Nephron (organoid): Measurements from ENCODE around the gene GYS1.
"Not testable (repeated sequence)": the region's sequence is repeated elsewhere in the genome, so short reads cannot be mapped to it uniquely, and the experiment has no call there.

Source experiments
- H3K27ac Mint-ChIP-seq, 3 experiments: 2 replicates each; pipeline ENCODE4 v1.8.0; 2020; ENCODE audit warnings: mixed read lengths in 3 of 3, mild to moderate bottlenecking in 2 of 3, moderate library complexity in 1 of 3
- H3K27me3 Mint-ChIP-seq: 2 replicates; pipeline ENCODE4 v1.8.0; 2021; ENCODE audit warnings: low read depth, mild to moderate bottlenecking, moderate library complexity, mixed read lengths
- H3K36me3 Mint-ChIP-seq: 2 replicates; pipeline ENCODE4 v1.8.0; 2020; ENCODE audit warnings: low read depth, mixed read lengths
- H3K4me1 Mint-ChIP-seq: 2 replicates; pipeline ENCODE4 v1.8.0; 2020; ENCODE audit warnings: mixed read lengths
- H3K4me3 Mint-ChIP-seq, 3 experiments: 2 replicates each; pipeline ENCODE4 v1.8.0; 2020; ENCODE audit warnings: mild to moderate bottlenecking in 3 of 3, mixed read lengths in 3 of 3, moderate library complexity in 2 of 3
- H3K9me3 Mint-ChIP-seq: 2 replicates; pipeline ENCODE4 v1.8.0; 2020; ENCODE audit warnings: mixed read lengths
- TF ChIP-seq, protein P1 (sequence below), 3 experiments: fragments of 200-600 bp; sonication (generic); IDR thresholded peaks; one replicate each; pipeline ENCODE4 v1.5.0; 2021; ENCODE audit warnings: antibody characterized with exemption in 3 of 3; ENCODE audit not compliant: unreplicated experiment in 3 of 3

Gene GYS1

GRCh38 chr19:49025599-49025998 is 32.5 kb upstream of the GYS1 start:
- H3K36me3 Mint-ChIP-seq, H3K4me1 Mint-ChIP-seq, H3K9me3 Mint-ChIP-seq, H3K4me3 Mint-ChIP-seq, H3K27ac Mint-ChIP-seq: not testable (repeated sequence)
- peaks cover 14% of the 10 kb centered on the region for H3K27me3 Mint-ChIP-seq

DNA sequence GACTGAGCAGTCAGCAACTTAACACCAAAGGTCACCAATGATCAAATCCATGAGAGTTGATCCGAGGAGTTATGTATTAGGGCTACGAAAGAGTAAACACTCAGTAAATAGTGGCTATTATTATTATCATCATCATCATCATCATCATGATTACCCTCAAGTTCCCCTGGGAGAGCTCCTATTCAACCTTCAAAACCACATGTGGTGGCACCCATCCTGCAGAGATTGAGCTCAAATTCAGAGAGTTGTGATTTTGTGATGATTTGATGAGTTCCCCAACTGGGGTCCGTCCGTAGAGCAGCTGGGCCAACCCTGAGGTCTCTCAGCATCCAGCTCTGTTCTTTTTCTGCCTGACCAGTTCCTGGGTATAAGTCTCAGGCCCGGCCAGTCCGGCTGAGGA is 32.0 kb upstream of the GYS1 start:
- not testable (repeated sequence) for H3K4me1 Mint-ChIP-seq, H3K4me3 Mint-ChIP-seq, H3K36me3 Mint-ChIP-seq, H3K27ac Mint-ChIP-seq, H3K9me3 Mint-ChIP-seq
- H3K27me3 Mint-ChIP-seq, result peaks cover 19% of the 10 kb centered on the region

- not testable (repeated sequence) for H3K27ac Mint-ChIP-seq, H3K4me1 Mint-ChIP-seq, H3K4me3 Mint-ChIP-seq, H3K36me3 Mint-ChIP-seq, H3K9me3 Mint-ChIP-seq
- H3K27me3 Mint-ChIP-seq, result peaks cover 28% of the 10 kb centered on the region
Measured at GRCh38 chr19:49024233-49024632, 31.1 kb upstream of the GYS1 start, which contains the start of gene CGB3. CGB3 (minus strand) TSS chr19:49024333; CDS start chr19:49023971, 362 bp downstream.

GRCh38 chr19:49022116-49022515 is 29.0 kb upstream of the GYS1 start:
- Mint-ChIP-seq H3K27ac (no peak overlapping the region), H3K9me3 (no peaks in the 10 kb centered on the region), H3K4me3 (no peak overlapping the region), H3K4me1 (peaks cover 7% of the 10 kb centered on the region), H3K36me3 (no peaks in the 10 kb centered on the region), H3K27me3 (peaks cover 42% of the 10 kb centered on the region)
- TF ChIP-seq, protein P1, sequence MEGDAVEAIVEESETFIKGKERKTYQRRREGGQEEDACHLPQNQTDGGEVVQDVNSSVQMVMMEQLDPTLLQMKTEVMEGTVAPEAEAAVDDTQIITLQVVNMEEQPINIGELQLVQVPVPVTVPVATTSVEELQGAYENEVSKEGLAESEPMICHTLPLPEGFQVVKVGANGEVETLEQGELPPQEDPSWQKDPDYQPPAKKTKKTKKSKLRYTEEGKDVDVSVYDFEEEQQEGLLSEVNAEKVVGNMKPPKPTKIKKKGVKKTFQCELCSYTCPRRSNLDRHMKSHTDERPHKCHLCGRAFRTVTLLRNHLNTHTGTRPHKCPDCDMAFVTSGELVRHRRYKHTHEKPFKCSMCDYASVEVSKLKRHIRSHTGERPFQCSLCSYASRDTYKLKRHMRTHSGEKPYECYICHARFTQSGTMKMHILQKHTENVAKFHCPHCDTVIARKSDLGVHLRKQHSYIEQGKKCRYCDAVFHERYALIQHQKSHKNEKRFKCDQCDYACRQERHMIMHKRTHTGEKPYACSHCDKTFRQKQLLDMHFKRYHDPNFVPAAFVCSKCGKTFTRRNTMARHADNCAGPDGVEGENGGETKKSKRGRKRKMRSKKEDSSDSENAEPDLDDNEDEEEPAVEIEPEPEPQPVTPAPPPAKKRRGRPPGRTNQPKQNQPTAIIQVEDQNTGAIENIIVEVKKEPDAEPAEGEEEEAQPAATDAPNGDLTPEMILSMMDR (IDR thresholded peaks at IDR 0.05; ENCODE audit: unreplicated experiment in 3 of 3), result no peak

- no peaks in the 10 kb centered on the region for H3K9me3 Mint-ChIP-seq
Measured at GRCh38 chr19:49020931-49021895, 28.1 kb upstream of the GYS1 start.

GRCh38 chr19:49020342-49020741 is 27.2 kb upstream of the GYS1 start:
- H3K36me3 Mint-ChIP-seq, result peaks cover 6% of the 10 kb centered on the region
- peaks cover 7% of the 10 kb centered on the region for H3K4me1 Mint-ChIP-seq
- TF ChIP-seq, protein P1 (IDR thresholded peaks at IDR 0.05; ENCODE audit: unreplicated experiment in 3 of 3), result no peak
- no peak overlapping the region for H3K27ac Mint-ChIP-seq
- peaks cover 44% of the 10 kb centered on the region for H3K27me3 Mint-ChIP-seq
- no peaks in the 10 kb centered on the region for H3K9me3 Mint-ChIP-seq
- H3K4me3 Mint-ChIP-seq, result no peak overlapping the region

More at GRCh38 chr19:49020931-49021895, 28.1 kb upstream of the GYS1 start:
- Mint-ChIP-seq H3K36me3 (no peaks in the 10 kb centered on the region), H3K27me3 (peaks cover 44% of the 10 kb centered on the region), H3K4me1 (peaks cover 7% of the 10 kb centered on the region), H3K27ac (peak overlapping the region in 1 of 3 experiments; percentile 12), H3K4me3 (peak overlapping the region in 2 of 3 experiments; percentile 4 to 8)
- TF ChIP-seq, protein P1 (IDR thresholded peaks at IDR 0.05; ENCODE audit: unreplicated experiment in 3 of 3), result no peak

GRCh38 chr19:49019242-49019932 is 26.3 kb upstream of the GYS1 start:
- Mint-ChIP-seq H3K9me3 (no peaks in the 10 kb centered on the region), H3K27me3 (peaks cover 44% of the 10 kb centered on the region), H3K4me3 (peak overlapping the region; percentile 57 to 62 (median 60)), H3K27ac (no peak overlapping the region), H3K36me3 (peaks cover 6% of the 10 kb centered on the region), H3K4me1 (peaks cover 7% of the 10 kb centered on the region)
- TF ChIP-seq, protein P1 (IDR thresholded peaks at IDR 0.05; ENCODE audit: unreplicated experiment in 3 of 3), result no peak

GRCh38 chr19:49018388-49019241 is 25.5 kb upstream of the GYS1 start:
- Mint-ChIP-seq H3K27me3 (peaks cover 44% of the 10 kb centered on the region), H3K4me3 (peak overlapping the region; percentile 57 to 62 (median 60)), H3K36me3 (peaks cover 11% of the 10 kb centered on the region)
- H3K9me3 Mint-ChIP-seq, H3K27ac Mint-ChIP-seq, H3K4me1 Mint-ChIP-seq: not testable (repeated sequence)
